NB4 (cell line): Measurements from ENCODE around the gene ABCA8.

ENCODE experiments used
- POLR2A ChIP-seq: IDR thresholded peaks from 2 replicates; pipeline ENCODE4 v1.6.1; 2011; ENCODE audit warnings: mild to moderate bottlenecking; ENCODE audit not compliant: insufficient read length; ENCODE audit errors: extremely low read depth
- TF ChIP-seq, protein P1 (sequence below): IDR thresholded peaks from 2 replicates; pipeline ENCODE4 v1.6.1; 2011; ENCODE audit warnings: low read depth, low read length
- TF ChIP-seq, protein P2 (sequence below): IDR thresholded peaks from one replicate; pipeline ENCODE4 v1.5.1; 2012; ENCODE audit warnings: low read depth, low read length

DNA sequence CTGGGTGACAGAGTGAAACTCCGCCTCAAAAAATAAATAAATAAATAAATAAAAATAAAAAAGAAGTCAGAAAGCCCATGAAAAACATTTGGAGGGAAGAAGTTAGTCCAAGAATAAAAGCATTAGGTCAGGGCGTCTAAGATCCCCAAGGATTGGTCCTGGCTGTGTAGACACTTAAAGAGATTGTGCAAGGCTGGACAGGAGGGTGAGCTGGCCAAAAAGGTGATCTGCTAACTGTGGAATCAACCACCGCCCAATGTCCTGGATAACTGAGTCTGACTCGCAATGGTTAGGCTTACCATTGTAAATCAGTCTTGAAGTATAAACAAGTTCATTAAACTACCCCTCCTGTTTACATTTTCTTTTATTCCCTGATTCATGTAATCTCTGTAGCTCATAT is 8.8 kb upstream of the ABCA8 start:
- TF ChIP-seq, protein P1, sequence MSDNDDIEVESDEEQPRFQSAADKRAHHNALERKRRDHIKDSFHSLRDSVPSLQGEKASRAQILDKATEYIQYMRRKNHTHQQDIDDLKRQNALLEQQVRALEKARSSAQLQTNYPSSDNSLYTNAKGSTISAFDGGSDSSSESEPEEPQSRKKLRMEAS: no peak
- no peak for TF ChIP-seq POLR2A
- TF ChIP-seq, protein P2, sequence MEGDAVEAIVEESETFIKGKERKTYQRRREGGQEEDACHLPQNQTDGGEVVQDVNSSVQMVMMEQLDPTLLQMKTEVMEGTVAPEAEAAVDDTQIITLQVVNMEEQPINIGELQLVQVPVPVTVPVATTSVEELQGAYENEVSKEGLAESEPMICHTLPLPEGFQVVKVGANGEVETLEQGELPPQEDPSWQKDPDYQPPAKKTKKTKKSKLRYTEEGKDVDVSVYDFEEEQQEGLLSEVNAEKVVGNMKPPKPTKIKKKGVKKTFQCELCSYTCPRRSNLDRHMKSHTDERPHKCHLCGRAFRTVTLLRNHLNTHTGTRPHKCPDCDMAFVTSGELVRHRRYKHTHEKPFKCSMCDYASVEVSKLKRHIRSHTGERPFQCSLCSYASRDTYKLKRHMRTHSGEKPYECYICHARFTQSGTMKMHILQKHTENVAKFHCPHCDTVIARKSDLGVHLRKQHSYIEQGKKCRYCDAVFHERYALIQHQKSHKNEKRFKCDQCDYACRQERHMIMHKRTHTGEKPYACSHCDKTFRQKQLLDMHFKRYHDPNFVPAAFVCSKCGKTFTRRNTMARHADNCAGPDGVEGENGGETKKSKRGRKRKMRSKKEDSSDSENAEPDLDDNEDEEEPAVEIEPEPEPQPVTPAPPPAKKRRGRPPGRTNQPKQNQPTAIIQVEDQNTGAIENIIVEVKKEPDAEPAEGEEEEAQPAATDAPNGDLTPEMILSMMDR: no peak
